Trophoblast cell (in vitro differentiated cells and primary cell): ENCODE results near the gene STMP1.
A peak's percentile ranks its signal among the peaks of the same experiment; 100 is the strongest.
"Not testable (repeated sequence)": the region's sequence is repeated elsewhere in the genome, so short reads cannot be mapped to it uniquely, and the experiment has no call there.

Experiments
- DNase-seq, 2 donors: peaks; one replicate each; pipeline ENCODE4 v3.0.0-alpha.2; 2016
- H2AFZ ChIP-seq: 2 replicates; pipeline ENCODE4 v1.6.1; 2013; ENCODE audit warnings: low read length, moderate library complexity, mild to moderate bottlenecking; ENCODE audit not compliant: insufficient read depth, poor library complexity
- H2AK5ac ChIP-seq: 2 replicates; pipeline ENCODE4 v1.6.1; 2013; ENCODE audit warnings: mild to moderate bottlenecking, low read length
- H2BK120ac ChIP-seq: 2 replicates; pipeline ENCODE4 v1.6.1; 2013; ENCODE audit warnings: low read length, mild to moderate bottlenecking, moderate library complexity; ENCODE audit not compliant: insufficient read depth, poor library complexity
- H2BK12ac ChIP-seq: 2 replicates; pipeline ENCODE4 v1.6.1; 2013; ENCODE audit warnings: mild to moderate bottlenecking, low read length, moderate library complexity
- H2BK5ac ChIP-seq: 2 replicates; pipeline ENCODE4 v1.6.1; 2013; ENCODE audit warnings: low read length, low read depth, moderate library complexity, mild to moderate bottlenecking; ENCODE audit not compliant: poor library complexity
- H3K14ac ChIP-seq: 2 replicates; pipeline ENCODE4 v1.6.1; 2013; ENCODE audit warnings: mild to moderate bottlenecking, low read length
- H3K18ac ChIP-seq: 2 replicates; pipeline ENCODE4 v1.6.1; 2013; ENCODE audit warnings: mild to moderate bottlenecking, low read length
- H3K23ac ChIP-seq: 2 replicates; pipeline ENCODE4 v1.6.1; 2013; ENCODE audit warnings: low read length
- H3K27ac ChIP-seq: 2 replicates; pipeline ENCODE4 v1.5.1; 2013; ENCODE audit warnings: low read depth, mild to moderate bottlenecking, inconsistent platforms, low read length, moderate library complexity
- H3K27me3 ChIP-seq: 2 replicates; pipeline ENCODE4 v1.6.1; 2013; ENCODE audit warnings: inconsistent platforms, mild to moderate bottlenecking, low read length, moderate library complexity; ENCODE audit not compliant: insufficient read depth
- H3K36me3 ChIP-seq, 2 experiments: 1 replicate in 1 of 2; 2 replicates in 1 of 2; pipeline ENCODE4 v1.6.1; 2013; ENCODE audit warnings: low read length in 2 of 2, mild to moderate bottlenecking in 2 of 2, moderate library complexity in 1 of 2; ENCODE audit not compliant: insufficient read depth in 2 of 2, control insufficient read depth in 1 of 2
- H3K4ac ChIP-seq: 2 replicates; pipeline ENCODE4 v1.6.1; 2013; ENCODE audit warnings: low read depth, mild to moderate bottlenecking, low read length, moderate library complexity
- H3K4me1 ChIP-seq, 2 experiments: 1 replicate in 1 of 2; 2 replicates in 1 of 2; pipeline ENCODE4 v1.6.1; 2013; ENCODE audit warnings: low read length in 2 of 2, mild to moderate bottlenecking in 2 of 2, moderate library complexity in 1 of 2; ENCODE audit not compliant: insufficient read depth in 2 of 2, control insufficient read depth in 1 of 2
- H3K4me2 ChIP-seq: 2 replicates; pipeline ENCODE4 v1.6.1; 2013; ENCODE audit warnings: inconsistent platforms, mild to moderate bottlenecking, low read length, moderate library complexity
- H3K4me3 ChIP-seq: 2 replicates; pipeline ENCODE4 v1.5.1; 2013; ENCODE audit warnings: mild to moderate bottlenecking, low read depth, low read length, inconsistent platforms
- H3K79me1 ChIP-seq: one replicate; pipeline ENCODE4 v1.6.1; 2013; ENCODE audit warnings: low read length
- H3K79me2 ChIP-seq: 2 replicates; pipeline ENCODE4 v1.6.1; 2013; ENCODE audit warnings: low read length, mild to moderate bottlenecking; ENCODE audit not compliant: control insufficient read depth, insufficient read depth, poor library complexity
- H3K9ac ChIP-seq: 2 replicates; pipeline ENCODE4 v1.6.1; 2013; ENCODE audit warnings: mild to moderate bottlenecking, low read length
- H3K9me3 ChIP-seq: 2 replicates; pipeline ENCODE4 v1.6.1; 2013; ENCODE audit warnings: low read depth, mild to moderate bottlenecking, control low read depth, inconsistent platforms, low read length; ENCODE audit not compliant: insufficient read depth
- H4K12ac ChIP-seq: 2 replicates; pipeline ENCODE4 v1.6.1; 2013; ENCODE audit warnings: low read depth, mild to moderate bottlenecking, low read length, moderate library complexity
- H4K8ac ChIP-seq: 2 replicates; pipeline ENCODE4 v1.6.1; 2013; ENCODE audit warnings: low read depth, mild to moderate bottlenecking, low read length, moderate library complexity
- H4K91ac ChIP-seq: one replicate; pipeline ENCODE4 v1.6.1; 2013; ENCODE audit warnings: low read depth, mild to moderate bottlenecking, low read length, moderate library complexity
- WGBS: extraction: QIAGEN DNeasy Blood & Tissue Kit; methylation state at CpG from one replicate; pipeline ENCODE4 v1.1.7; 2013; ENCODE audit warnings: missing lambda C conversion rate; ENCODE audit not compliant: insufficient read length, insufficient coverage; ENCODE audit errors: extremely low coverage; 5-methylcytosine and 5-hydroxymethylcytosine counted together

STMP1 gene

DNA sequence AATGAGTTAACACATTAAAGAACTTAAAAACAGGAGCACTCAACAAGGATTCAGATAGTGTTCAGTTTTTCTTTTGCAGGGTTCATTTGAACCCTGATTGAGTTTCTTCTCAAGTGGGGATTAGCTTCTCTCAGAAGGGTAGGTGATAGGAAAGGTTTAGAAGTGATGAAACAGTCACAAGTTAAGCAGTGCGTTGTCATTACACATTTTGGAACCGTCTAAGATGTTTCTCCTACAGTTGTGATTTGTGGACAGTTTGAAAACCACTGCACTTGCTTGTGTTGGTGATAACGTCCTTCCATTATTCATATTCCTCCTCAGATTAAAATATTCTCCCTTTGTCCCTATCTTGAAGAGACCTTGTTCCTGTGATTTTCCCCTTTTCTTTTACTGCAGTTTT, 2.7 kb downstream of the STMP1 start:
- no peak overlapping the region for H3K23ac ChIP-seq
- no peak overlapping the region for H3K14ac ChIP-seq
- peaks cover 11% of the 10 kb centered on the region for H3K79me2 ChIP-seq
- no peak overlapping the region for H2BK5ac ChIP-seq
- peaks cover 9% of the 10 kb centered on the region for H3K79me1 ChIP-seq
- H3K4me3 ChIP-seq = no peak overlapping the region
- no peak overlapping the region for H4K8ac ChIP-seq
- no peak overlapping the region for H3K4me2 ChIP-seq
- no peak overlapping the region for H2AFZ ChIP-seq
- H4K91ac ChIP-seq = no peak overlapping the region
- no peaks in the 10 kb centered on the region for H3K27me3 ChIP-seq
- H2AK5ac ChIP-seq = no peak overlapping the region
- no peak overlapping the region for H3K9ac ChIP-seq
- no peak overlapping the region for H3K4ac ChIP-seq
- H3K36me3 ChIP-seq = peaks cover 4% of the 10 kb centered on the region in 2 experiments
- no peak overlapping the region for H2BK120ac ChIP-seq
- no peak overlapping the region for H4K12ac ChIP-seq
- H3K18ac ChIP-seq = no peak overlapping the region
- DNase-seq = no peak
- H3K27ac ChIP-seq = no peak overlapping the region
- peaks cover 4% of the 10 kb centered on the region for H3K9me3 ChIP-seq
- H3K4me1 ChIP-seq = peaks cover 5 to 8% of the 10 kb centered on the region in 2 experiments
- H2BK12ac ChIP-seq = no peak overlapping the region
- WGBS = no CpG with 5 or more reads among the region's 3 CpGs

DNA sequence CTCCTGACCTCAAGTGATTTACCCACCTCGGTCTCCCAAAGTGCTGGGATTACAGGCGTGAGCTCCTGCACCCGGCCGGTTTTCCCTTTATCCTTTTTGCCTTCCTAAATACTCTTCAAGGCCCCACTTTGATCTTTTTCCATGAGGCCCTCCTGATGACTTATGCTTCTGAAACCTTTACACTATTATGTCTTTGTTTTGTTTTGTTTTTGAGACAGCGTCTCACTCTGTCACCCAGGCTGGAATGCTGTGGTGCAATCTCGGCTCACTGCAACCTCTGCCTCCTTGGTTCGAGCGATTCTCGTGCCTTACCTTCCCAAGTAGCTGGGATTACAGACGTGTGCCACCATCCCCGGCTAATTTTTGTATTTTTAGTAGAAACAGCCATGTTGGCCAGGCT, 3.8 kb downstream of the STMP1 start:
- Histone ChIP-seq H3K79me1 (peaks cover 9% of the 10 kb centered on the region), H3K14ac (no peak overlapping the region), H2AFZ (no peak overlapping the region), H3K9ac (no peak overlapping the region), H3K4ac (peak overlapping the region; percentile 61), H3K4me2 (no peak overlapping the region), H2AK5ac (no peak overlapping the region), H2BK120ac (no peak overlapping the region), H3K36me3 (peaks cover 4% of the 10 kb centered on the region in 2 experiments), H2BK5ac (peak overlapping the region; percentile 7), H3K79me2 (peaks cover 11% of the 10 kb centered on the region), H3K4me3 (no peak overlapping the region), H3K18ac (no peak overlapping the region), H3K27ac (no peak overlapping the region), H3K23ac (no peak overlapping the region), H3K27me3 (no peaks in the 10 kb centered on the region), H4K91ac (no peak overlapping the region), H2BK12ac (no peak overlapping the region), H4K12ac (no peak overlapping the region), H3K4me1 (peaks cover 7 to 8% of the 10 kb centered on the region in 2 experiments), H4K8ac (no peak overlapping the region), H3K9me3 (peaks cover 4% of the 10 kb centered on the region)
- no CpG with 5 or more reads among the region's 11 CpGs for WGBS
- peak; percentile 56 to 71 for DNase-seq

DNA sequence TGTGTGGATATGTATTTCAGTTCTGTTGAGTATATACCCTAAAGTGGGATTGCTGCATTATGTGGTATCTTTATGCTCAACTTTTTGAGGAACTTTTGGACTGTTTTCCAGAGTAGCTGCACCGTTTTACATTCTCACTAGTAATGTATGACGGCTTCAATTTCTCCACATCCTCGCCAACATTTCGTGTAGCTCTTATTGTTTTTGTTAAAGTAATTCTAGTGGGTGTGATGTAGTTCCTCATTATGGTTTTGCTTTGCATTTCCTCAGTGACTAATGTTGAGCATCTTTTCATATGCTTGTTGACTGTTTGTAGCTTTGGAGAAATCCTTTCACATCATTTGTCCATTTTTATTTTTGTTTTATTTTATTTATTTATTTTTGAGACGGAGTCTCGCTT, 4.5 kb downstream of the STMP1 start:
- no peak for DNase-seq
- no peak overlapping the region for H3K4ac ChIP-seq
- H3K4me1 ChIP-seq = peaks cover 7 to 8% of the 10 kb centered on the region in 2 experiments
- H3K4me2 ChIP-seq = no peak overlapping the region
- no peak overlapping the region for H3K27ac ChIP-seq
- H3K9me3 ChIP-seq = peaks cover 4% of the 10 kb centered on the region
- no peak overlapping the region for H2BK12ac ChIP-seq
- no peak overlapping the region for H3K4me3 ChIP-seq
- no peak overlapping the region for H3K18ac ChIP-seq
- no peak overlapping the region for H2BK5ac ChIP-seq
- H2AK5ac ChIP-seq = no peak overlapping the region
- H3K79me1 ChIP-seq = peaks cover 9% of the 10 kb centered on the region
- no peak overlapping the region for H4K12ac ChIP-seq
- no peak overlapping the region for H3K9ac ChIP-seq
- no peak overlapping the region for H3K23ac ChIP-seq
- H4K8ac ChIP-seq = no peak overlapping the region
- H2AFZ ChIP-seq = no peak overlapping the region
- H3K79me2 ChIP-seq = peaks cover 11% of the 10 kb centered on the region
- no CpG with 5 or more reads among the region's 6 CpGs for WGBS
- no peaks in the 10 kb centered on the region for H3K27me3 ChIP-seq
- no peak overlapping the region for H4K91ac ChIP-seq
- no peak overlapping the region for H3K14ac ChIP-seq
- no peak overlapping the region for H2BK120ac ChIP-seq
- H3K36me3 ChIP-seq = peaks cover 4% of the 10 kb centered on the region in 2 experiments

DNA sequence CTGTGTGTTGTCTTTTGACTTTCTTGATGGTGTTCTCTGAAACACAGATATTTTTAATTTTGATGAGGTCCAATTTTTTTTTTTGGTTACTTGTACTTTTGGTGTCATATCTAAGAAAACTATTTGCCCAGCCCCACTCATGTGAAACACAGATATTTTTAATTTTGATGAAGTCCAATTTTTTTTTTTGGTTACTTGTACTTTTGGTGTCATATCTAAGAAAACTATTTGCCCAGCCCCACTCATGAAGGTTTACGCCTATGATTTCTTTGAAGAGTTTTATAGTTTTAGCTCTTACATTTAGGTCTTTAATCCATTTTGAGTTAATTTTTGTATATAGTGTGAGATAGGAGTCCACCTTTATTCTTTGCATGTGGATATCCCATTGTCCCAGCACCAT, 5.3 kb downstream of the STMP1 start:
- not testable (repeated sequence) for H3K14ac ChIP-seq, H3K23ac ChIP-seq

More for the DNA sequence above, 5.3 kb downstream of the STMP1 start:
- not testable (repeated sequence) for DNase-seq, H4K12ac ChIP-seq, H3K4me2 ChIP-seq, H4K8ac ChIP-seq, H3K79me1 ChIP-seq, H3K4ac ChIP-seq, H3K27me3 ChIP-seq, H3K79me2 ChIP-seq, H3K27ac ChIP-seq, H4K91ac ChIP-seq, H3K4me3 ChIP-seq, H3K9ac ChIP-seq, H3K9me3 ChIP-seq, H3K4me1 ChIP-seq, H2BK12ac ChIP-seq, H2BK120ac ChIP-seq, H2BK5ac ChIP-seq, H2AFZ ChIP-seq, H2AK5ac ChIP-seq, H3K18ac ChIP-seq, H3K36me3 ChIP-seq
- WGBS = no CpG with 5 or more reads among the region's 1 CpG
